Left lung (tissue), 10 donors: ENCODE data around the gene C17orf67. TPM values are rescaled to one million over a fixed set of nuclear protein-coding genes. Genes with fewer than 3 reads are reported as not detected.

Experiments
- ATAC-seq: fragments of 200-7000 bp; cut with Tn5 transposase; one replicate; pipeline ENCODE4 v1.9.1; 2020; ENCODE audit warnings: moderate library complexity
- DNase-seq, 4 donors: peaks; one replicate each; pipeline ENCODE4 v3.0.0-alpha.2; 2013 to 2020
- H3K27ac ChIP-seq, 2 donors: fragments of 200-600 bp; sonication (generic) in 1 of 2; one replicate each; pipeline versions ENCODE4 v1.5.0 to v1.8.0; 2020 to 2021
- H3K27me3 ChIP-seq, 2 donors: fragments of 200-600 bp; sonication (generic) in 1 of 2; one replicate each; pipeline versions ENCODE4 v1.5.0 to v1.8.0; 2020 to 2021
- H3K36me3 ChIP-seq, 2 donors: fragments of 200-600 bp; sonication (generic) in 1 of 2; one replicate each; pipeline versions ENCODE4 v1.5.0 to v1.8.0; 2020 to 2021
- H3K4me1 ChIP-seq, 2 donors: fragments of 200-600 bp; one replicate each; pipeline ENCODE4 v1.8.0; 2021
- H3K4me3 ChIP-seq, 2 donors: fragments of 200-600 bp; sonication (generic) in 1 of 2; one replicate each; pipeline versions ENCODE4 v1.5.0 to v1.8.0; 2020 to 2021; ENCODE audit warnings: mild to moderate bottlenecking in 1 of 2
- H3K9me3 ChIP-seq, 2 donors: fragments of 200-600 bp; sonication (generic) in 1 of 2; one replicate each; pipeline versions ENCODE4 v1.5.0 to v1.8.0; 2020 to 2021
- CTCF ChIP-seq, 2 donors: fragments of 200-600 bp; sonication (generic) in 1 of 2; IDR thresholded peaks; one replicate each; pipeline versions ENCODE4 v1.5.0 to v1.8.0; 2021; ENCODE audit warnings: antibody characterized with exemption in 2 of 2
- intact Hi-C, 2 donors: fragments of 100-400 bp; cut with DNase I; formaldehyde crosslinking; loops; one replicate each; pipeline versions ENCODE4 v1.11.2 to v1.14.2; 2022
- polyA plus RNA-seq, 6 donors: library from polyadenylated mRNA; unstranded; fragments of 120-200 nt; gene quantifications; one replicate each; pipeline ENCODE4 v1.2.1, GENCODE V29; 2013; ENCODE audit not compliant: insufficient read length in 6 of 6
- total RNA-seq, 2 donors: library from RNA; stranded (reverse); fragmentation: NEBNext Ultra II Directional; extraction: Animal tissue kit (Norgen Biotek cat#: 25700); gene quantifications; one replicate each; pipeline ENCODE4 v1.2.1, GENCODE V29; 2021
- donor health status: DM: no; HTN: yes; CAD: no.
- donor health status: DM: no; HTN: no; CAD: no.

The C17orf67 gene
- total and polyA plus RNA-seq, 8 donors, result 1.6 to 5.0 (median 3.5) TPM

GRCh38 chr17:56796536-56796935 is 37.2 kb downstream of the C17orf67 start:
- no peak for TF ChIP-seq CTCF (IDR thresholded peaks at IDR 0.05)
- no peak overlapping the region for H3K27ac ChIP-seq
- no peaks in the 10 kb centered on the region for H3K9me3 ChIP-seq
- H3K27me3 ChIP-seq, result no peaks in the 10 kb centered on the region
- ATAC-seq (no peak), DNase-seq (no peak)
- H3K4me1 ChIP-seq, result no peaks in the 10 kb centered on the region
- intact Hi-C loops, result no loop called here
- no peaks in the 10 kb centered on the region for H3K36me3 ChIP-seq
- H3K4me3 ChIP-seq, result no peak overlapping the region

GRCh38 chr17:56795221-56795865 is 38.4 kb downstream of the C17orf67 start:
- Histone ChIP-seq H3K27ac (no peak overlapping the region), H3K27me3 (no peaks in the 10 kb centered on the region), H3K36me3 (no peaks in the 10 kb centered on the region), H3K9me3 (no peaks in the 10 kb centered on the region), H3K4me1 (no peaks in the 10 kb centered on the region), H3K4me3 (no peak overlapping the region)
- DNase-seq, result no peak
- intact Hi-C loops, result no loop called here
- no peak for TF ChIP-seq CTCF (IDR thresholded peaks at IDR 0.05)
- peak; percentile 32 for ATAC-seq

- no peaks in the 10 kb centered on the region for H3K36me3 ChIP-seq
- no peaks in the 10 kb centered on the region for H3K4me1 ChIP-seq
- ATAC-seq (peak; percentile 41), DNase-seq (no peak)
- H3K9me3 ChIP-seq, result no peaks in the 10 kb centered on the region
- no peak overlapping the region for H3K27ac ChIP-seq
- intact Hi-C loops, result no loop called here
- TF ChIP-seq CTCF (IDR thresholded peaks at IDR 0.05), result no peak
- no peak overlapping the region for H3K4me3 ChIP-seq
- H3K27me3 ChIP-seq, result no peaks in the 10 kb centered on the region
These were observed 39.8 kb downstream of the C17orf67 start for GRCh38 chr17:56793957-56794356.

GRCh38 chr17:56793531-56793930 is 40.2 kb downstream of the C17orf67 start:
- intact Hi-C loops, result no loop called here
- ATAC-seq, result no peak
- H3K9me3 ChIP-seq, result no peaks in the 10 kb centered on the region

GRCh38 chr17:56792267-56792666 is 41.5 kb downstream of the C17orf67 start:
- Histone ChIP-seq H3K4me3 (no peak overlapping the region), H3K9me3 (no peaks in the 10 kb centered on the region), H3K4me1 (peaks cover 0 to 6% of the 10 kb centered on the region in 2 donors), H3K36me3 (no peaks in the 10 kb centered on the region), H3K27me3 (no peaks in the 10 kb centered on the region), H3K27ac (no peak overlapping the region)
- no peak for TF ChIP-seq CTCF (IDR thresholded peaks at IDR 0.05)
- DNase-seq (no peak), ATAC-seq (no peak)
- intact Hi-C loops, result no loop called here

More at GRCh38 chr17:56793531-56793930, 40.2 kb downstream of the C17orf67 start:
- TF ChIP-seq CTCF (IDR thresholded peaks at IDR 0.05), result no peak
- no peaks in the 10 kb centered on the region for H3K4me1 ChIP-seq
- H3K27me3 ChIP-seq, result no peaks in the 10 kb centered on the region
- H3K36me3 ChIP-seq, result no peaks in the 10 kb centered on the region
- DNase-seq, result no peak
- H3K4me3 ChIP-seq, result no peak overlapping the region
- H3K27ac ChIP-seq, result no peak overlapping the region
